Stimulated activated CD4-positive, alpha-beta T cell treated with anti-CD3 and anti-CD28 coated beads, Interleukin-12 subunit alpha, Interleukin-12 subunit beta, amount 100 ng/mL, for 48 hours (primary cell): ENCODE measurements around the gene FBXO34.

Experiments used
- DNase-seq, 3 donors: peaks; one replicate each; pipeline ENCODE4 v3.0.0-alpha.2; 2020; ENCODE audit warnings: low read depth in 2 of 3, low spot score in 1 of 3

Gene FBXO34

DNA sequence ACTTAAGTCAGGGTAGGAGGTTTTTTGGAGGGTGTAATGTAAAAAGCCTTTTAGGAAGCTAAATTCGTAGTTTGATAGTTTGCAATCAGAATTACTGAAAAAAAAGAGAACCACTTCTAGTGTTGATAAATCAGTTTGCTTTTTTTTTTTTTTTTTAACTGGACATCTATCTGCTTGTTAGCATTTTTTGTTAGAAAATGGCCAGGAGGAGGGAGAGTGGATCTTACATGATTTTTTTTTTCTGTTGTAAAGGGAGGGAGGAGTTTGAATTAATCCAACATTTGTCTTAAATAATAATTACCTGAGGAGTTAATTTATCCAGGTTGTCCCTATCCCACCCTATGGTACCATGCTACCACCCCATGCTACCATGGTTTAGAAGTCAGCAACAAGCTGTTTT lies 1.2 kb downstream of the FBXO34 start:
- no peak for DNase-seq

GRCh38 chr14:55272922-55273321 lies 1.7 kb downstream of the FBXO34 start:
- no peak for DNase-seq

GRCh38 chr14:55274146-55274545 lies 2.9 kb downstream of the FBXO34 start:
- DNase-seq: no peak

DNA sequence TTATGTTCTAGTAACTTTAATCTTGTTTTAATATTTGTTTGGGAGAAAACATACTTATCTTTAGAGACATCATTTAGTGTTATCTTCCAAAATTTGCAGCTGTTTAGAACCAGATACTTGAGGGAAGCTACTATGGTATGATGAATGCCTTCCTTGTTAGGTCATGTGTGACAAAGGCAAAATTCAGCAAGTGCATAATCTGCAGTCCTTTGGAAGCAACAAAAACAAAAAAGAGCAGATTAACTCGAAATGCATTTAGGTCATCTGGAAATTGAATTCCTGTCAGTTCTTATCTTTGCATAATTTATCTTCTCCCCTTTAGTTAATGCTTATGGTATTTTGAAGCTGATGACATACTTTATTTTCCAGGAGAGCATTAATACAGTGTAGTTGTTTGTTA lies 3.5 kb downstream of the FBXO34 start:
- DNase-seq: no peak

- DNase-seq: no peak
Measured at GRCh38 chr14:55276736-55277135, 5.5 kb downstream of the FBXO34 start.

DNA sequence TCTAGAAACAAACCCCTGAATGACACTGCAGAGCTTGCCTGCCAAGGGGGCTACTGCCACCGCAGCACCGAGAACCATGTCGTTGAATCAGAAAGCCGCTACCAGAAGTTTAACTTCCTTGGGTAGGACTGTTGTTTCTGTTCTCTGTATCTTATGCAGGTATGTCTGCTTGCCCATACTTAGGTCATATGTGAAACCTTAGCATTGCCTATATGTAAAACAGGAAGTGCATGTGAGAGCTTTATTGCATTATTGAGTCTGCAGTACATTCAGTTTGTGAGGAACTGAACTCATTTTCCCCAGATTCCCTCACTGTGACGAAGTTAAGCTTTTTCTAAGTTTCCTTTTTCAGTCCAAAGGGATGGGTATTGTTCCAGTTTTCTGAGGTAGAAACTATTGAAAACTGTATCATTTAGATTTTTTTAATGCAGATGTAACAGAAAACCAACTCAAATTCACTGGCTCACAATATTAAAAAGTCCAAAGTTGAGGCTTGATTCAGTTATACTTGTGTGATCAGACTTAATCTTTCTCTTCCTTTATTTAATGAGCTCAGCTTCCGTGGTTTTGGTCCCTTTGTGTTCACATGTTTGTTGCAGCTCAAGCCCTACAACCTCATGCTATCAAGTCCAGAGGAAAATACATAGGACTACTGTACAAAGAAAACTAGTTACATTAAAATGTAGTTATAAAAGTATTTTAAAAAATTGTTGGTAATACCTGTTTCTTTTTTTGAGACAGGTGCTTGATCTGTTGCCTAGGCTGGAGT lies 6.9 kb downstream of the FBXO34 start:
- DNase-seq: no peak

- no peak for DNase-seq
Measured at GRCh38 chr14:55279384-55279783, 8.2 kb downstream of the FBXO34 start.

DNA sequence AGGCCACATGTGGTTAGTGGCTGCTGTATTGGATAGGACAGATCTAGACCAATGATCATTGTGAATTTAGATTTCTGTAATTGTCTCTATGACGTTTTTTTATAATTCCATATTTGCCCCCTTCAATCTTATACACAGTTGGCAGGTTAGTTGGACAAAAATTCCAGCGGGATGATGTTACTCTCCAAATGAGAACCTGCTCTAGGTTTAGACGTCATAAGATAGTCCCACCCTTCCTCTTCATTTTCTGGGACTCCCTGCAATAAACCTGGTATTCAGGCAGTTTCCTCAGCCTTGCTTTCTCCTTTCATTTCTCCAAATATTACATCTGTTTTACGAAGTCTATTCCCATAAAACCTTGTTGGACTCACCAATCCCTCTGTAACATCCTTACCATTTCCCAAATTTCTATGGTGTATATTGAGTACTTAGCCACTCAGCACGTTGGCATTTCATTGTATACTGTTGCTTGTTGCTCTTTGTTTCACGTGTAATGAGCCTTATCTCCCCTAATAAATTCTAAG lies 10.2 kb downstream of the FBXO34 start:
- DNase-seq: no peak

DNA sequence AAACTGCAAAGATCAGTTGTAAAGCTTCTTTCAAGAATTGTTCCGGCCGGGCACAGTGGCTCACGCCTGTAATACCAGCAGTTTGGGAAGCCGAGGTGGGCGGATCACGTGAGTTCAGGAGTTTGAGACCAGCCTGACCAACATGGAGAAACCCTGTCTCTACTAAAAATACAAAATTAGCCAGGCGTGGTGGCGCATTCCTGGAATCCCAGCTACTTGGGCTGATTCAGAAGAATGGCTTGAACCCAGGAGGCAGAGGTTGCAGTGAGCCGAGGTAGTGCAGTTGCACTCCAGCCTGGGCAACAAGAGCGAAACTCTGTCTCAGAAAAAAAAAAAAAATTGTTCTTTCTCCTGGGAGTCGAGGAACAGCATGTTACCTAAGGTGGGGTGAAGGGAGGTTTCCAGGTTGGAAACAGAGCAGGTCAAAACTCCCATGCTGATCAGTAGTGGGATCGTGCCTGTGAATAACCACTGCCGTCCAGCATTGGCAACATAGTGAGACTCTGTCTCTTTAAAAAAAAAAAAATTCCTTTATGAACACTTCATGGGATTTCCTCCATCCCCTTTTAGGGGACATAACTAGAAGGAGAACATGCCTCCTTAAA lies 13.9 kb downstream of the FBXO34 start:
- no peak for DNase-seq

DNA sequence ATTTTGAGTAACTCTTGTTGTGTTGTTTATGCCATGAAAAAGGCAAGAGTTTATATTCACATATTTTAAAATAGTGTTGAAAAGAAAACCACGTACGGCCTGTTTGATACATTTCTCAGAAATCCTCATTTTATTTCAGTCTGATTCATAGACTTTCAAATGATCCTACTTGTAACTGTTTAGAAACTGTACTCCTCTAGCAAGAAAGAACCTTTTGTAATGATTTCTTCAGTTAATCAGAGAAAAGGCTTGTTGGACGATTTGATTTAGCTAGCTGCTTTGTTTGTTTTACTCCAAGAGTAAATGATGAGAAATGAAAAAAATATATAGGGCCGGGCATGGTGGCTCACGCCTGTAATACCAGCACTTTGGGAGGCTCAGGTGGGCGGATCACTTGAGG lies 17.2 kb downstream of the FBXO34 start:
- DNase-seq: no peak

DNA sequence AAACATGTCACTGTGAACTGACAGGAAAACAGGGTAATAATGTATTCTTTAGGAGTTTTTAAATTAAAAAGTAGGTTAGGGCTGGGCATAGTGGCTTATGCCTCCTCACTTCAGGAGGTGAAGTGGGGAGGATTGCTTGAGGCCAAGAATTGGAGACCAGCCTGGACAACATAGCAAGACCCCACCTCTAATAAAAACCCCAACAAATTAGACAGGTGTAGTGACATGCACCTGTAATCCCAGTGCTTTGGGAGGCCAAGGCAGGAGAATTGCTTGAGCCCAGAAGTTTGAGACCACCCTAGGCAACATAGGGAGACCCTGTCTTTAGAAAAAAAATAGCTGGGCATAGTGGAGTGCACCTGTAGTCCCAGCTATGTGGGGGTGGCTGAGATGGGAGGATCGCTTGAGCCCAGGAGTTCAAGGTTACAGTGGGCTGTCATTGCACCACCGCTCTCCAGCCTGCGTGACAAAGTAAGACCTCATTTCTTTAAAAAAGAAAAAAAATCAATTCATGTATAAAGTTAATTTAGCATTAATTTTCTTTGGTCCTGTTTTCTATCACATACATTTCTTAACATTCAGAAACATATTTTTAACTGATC lies 20.4 kb downstream of the FBXO34 start:
- DNase-seq: no peak

- no peak for DNase-seq
Measured at GRCh38 chr14:55294603-55295002, 23.4 kb downstream of the FBXO34 start.

DNA sequence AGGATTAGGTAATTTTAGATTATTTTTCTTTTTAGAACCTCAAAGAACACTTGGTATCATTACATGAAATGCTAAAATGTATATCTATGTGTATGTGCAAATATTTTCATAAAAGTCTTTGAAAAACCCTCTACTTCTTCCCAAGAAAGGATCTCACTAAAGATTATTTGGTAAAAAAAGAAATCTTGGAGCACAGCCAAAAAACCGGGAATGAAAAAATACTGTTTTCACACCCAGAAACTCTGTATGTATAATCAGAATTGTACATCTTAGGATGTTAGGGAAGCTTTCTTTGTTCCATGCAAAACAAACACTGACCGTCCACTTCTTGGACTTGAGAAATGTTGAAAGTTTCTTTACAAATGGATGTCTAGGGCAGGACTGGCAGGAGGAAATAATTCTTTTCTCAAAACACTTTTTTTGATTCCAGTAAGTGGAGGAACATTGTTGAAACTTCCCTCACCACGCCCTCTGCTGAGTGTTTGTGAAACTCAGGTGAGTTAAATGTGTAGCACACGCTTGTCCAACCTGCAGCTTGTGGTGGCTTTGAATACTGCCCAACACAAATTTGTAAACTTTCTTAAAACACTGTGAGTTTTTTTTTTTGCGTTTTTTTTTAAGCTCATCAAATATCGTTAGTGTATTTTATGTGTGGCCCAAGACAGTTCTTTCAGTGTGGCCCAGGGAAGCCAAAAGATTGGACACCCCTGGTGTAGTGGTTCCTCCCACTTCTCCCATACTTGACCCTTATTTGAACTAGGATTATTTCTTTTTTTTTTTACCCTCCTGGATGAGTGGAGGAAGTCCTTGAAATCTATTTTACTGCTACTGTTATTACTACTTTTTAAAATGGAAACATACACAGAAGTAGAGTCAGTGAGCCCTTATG lies 26.6 kb downstream of the FBXO34 start:
- DNase-seq: peak in 2 of 3 donors; percentile 12 to 15

DNA sequence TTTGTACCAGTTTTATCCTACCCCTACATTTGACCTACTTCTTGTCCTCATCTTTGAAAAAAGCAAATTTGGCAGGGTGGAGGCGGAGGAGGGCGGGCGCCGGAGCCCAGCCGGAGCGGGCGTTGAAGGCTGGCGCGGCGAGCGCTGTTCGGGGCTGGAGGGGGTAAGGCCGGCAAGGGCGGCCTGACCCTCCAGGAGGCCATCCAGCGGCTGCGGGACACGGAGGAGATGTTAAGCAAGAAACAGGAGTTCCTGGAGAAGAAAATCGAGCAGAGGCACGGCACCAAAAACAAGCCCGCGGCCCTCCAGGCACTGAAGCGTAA lies 27.2 kb downstream of the FBXO34 start:
- no peak for DNase-seq

DNA sequence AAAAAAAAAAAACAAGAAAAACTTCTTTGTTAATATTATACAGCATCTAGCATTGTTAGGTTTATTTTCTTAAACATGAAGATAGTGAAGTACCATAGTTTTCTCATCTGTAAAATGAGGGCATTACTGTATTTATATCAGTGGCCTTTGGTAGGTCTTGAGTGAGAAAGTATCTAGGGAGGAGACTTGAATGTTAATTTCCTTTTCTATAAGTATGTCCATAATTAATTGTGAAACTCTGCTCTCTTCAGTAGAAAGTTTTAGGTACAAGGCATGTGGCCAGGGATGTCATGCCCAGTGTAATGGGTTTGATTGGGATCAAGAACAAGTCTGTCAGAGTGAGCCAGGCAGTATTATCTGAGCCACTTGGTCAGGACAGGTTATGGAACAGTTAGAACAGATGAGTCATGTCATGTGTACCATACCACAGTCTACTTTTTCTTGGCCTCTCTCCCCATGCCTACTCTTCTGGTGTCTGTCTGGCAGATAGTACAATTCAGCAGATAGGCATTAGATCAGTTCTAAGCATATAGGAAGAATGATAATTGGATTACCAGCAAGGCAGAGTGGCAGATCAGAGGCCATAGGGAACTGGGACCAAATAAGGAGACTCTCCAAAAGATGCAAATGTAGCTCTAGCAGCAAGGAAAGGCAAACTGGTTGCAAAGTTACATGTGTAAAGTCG lies 30.4 kb downstream of the FBXO34 start:
- peak in 1 of 3 donors; percentile 8 for DNase-seq

DNA sequence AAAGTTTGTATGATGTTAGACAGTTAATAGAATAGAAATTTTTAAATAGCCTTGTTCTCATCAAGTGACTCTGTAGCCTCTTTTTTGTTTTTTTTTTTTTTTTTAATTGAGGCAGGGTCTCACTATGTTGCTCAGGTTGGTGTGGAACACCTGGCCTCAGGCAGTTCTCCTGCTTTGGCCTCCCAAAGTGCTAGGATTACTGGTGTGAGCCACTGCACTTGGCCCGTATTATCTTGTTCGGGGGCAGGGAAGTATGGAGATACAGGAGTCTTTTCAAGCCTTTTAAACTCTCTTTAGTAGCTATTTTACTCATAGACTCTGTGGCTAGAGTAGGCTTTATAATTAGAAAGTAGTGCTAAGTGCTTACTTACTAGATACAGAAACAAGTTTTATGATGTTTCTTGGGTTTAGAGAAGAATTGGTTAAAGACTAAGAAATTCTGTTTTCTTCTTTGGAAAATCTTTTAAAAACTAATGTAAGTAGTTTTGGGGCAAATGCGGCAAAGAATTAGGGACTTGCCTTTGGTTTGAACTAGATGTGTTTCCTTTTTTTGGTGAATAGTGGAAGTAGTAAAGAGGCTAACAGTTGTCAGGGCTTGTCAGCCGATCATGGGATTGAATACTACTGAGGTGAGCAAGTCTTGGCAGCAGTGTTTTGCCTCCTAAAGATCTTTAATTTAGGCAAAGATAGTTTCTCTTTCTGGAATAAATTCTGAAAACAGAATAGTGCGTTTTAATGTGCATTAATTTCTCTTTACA lies 31.3 kb downstream of the FBXO34 start:
- DNase-seq: no peak

DNA sequence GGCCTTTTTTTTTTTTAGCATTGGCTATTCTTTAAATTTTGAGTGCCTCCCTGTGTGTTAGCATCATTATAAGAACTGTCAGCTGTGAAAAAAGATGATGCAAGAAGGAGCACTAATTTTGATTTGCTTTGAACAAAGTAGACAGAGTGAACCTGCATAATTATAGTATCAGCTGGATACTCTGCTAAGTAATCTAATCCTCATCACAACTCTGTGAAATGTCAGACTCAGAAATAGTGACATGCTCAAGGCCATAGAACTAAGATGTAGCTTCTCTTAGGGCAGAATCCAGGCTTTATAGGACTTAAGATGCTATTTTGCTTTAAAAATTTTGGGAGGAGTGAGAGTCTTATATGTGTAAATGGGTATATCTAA lies 31.9 kb downstream of the FBXO34 start:
- DNase-seq: no peak

- no peak for DNase-seq
Measured at GRCh38 chr14:55303691-55304145, 32.5 kb downstream of the FBXO34 start.

- no peak for DNase-seq
Measured at GRCh38 chr14:55306938-55307589, 35.8 kb downstream of the FBXO34 start.

DNA sequence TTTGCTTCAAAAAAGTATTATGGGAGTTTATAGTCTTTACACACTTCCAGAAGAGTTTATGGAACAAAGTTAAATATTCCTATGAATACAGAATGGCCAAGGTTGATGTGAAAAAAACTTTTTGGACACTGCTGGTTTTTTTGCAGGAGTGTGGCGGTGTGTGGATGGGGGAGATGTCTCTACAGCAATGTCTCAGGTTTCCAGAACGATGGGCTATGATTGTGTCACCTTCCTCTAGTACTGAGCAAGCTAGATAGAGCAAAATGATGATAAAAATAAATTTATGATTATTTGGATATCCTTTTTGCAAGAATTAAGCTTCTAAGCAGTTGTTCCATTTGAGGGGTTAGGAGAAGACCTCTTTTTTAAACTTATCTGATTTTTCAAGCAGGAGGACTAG lies 37.9 kb downstream of the FBXO34 start:
- no peak for DNase-seq
